Activated naive CD8-positive, alpha-beta T cell treated with anti-CD3 and anti-CD28 coated beads for 36 hours (primary cell): ENCODE data around the gene HEBP1. TPM values are rescaled to one million over a fixed set of nuclear protein-coding genes. Genes with fewer than 3 reads are reported as not detected.

ENCODE experiments used
- DNase-seq: peaks from one replicate; pipeline ENCODE4 v3.0.0; 2021
- H3K27ac Mint-ChIP-seq: one replicate; pipeline ENCODE4 v1.8.0; 2022; ENCODE audit warnings: mild to moderate bottlenecking, moderate library complexity, mixed read lengths
- H3K27me3 Mint-ChIP-seq: one replicate; pipeline ENCODE4 v1.8.0; 2022; ENCODE audit warnings: mild to moderate bottlenecking, mixed read lengths
- H3K36me3 Mint-ChIP-seq: one replicate; pipeline ENCODE4 v1.8.0; 2021; ENCODE audit warnings: mild to moderate bottlenecking, mixed read lengths
- H3K4me1 Mint-ChIP-seq: one replicate; pipeline ENCODE4 v1.8.0; 2021; ENCODE audit warnings: mixed read lengths
- H3K4me3 Mint-ChIP-seq: one replicate; pipeline ENCODE4 v1.8.0; 2022; ENCODE audit warnings: mild to moderate bottlenecking, moderate library complexity, mixed read lengths
- H3K9me3 Mint-ChIP-seq: one replicate; pipeline ENCODE4 v1.8.0; 2022; ENCODE audit warnings: mixed read lengths
- total RNA-seq, 2 experiments: library from RNA; stranded (reverse); gene quantifications; one replicate each; pipeline ENCODE4 v1.2.3, GENCODE V29; 2021

HEBP1 gene
- total RNA-seq, 2 experiments from 2014 or later, result 21.0 to 21.2 TPM

GRCh38 chr12:12958886-12959285, 41.2 kb downstream of the HEBP1 start:
- Mint-ChIP-seq H3K27ac (no peak overlapping the region), H3K9me3 (no peaks in the 10 kb centered on the region), H3K27me3 (no peaks in the 10 kb centered on the region), H3K4me1 (no peaks in the 10 kb centered on the region), H3K4me3 (no peak overlapping the region), H3K36me3 (no peaks in the 10 kb centered on the region)
- no peak for DNase-seq

DNA sequence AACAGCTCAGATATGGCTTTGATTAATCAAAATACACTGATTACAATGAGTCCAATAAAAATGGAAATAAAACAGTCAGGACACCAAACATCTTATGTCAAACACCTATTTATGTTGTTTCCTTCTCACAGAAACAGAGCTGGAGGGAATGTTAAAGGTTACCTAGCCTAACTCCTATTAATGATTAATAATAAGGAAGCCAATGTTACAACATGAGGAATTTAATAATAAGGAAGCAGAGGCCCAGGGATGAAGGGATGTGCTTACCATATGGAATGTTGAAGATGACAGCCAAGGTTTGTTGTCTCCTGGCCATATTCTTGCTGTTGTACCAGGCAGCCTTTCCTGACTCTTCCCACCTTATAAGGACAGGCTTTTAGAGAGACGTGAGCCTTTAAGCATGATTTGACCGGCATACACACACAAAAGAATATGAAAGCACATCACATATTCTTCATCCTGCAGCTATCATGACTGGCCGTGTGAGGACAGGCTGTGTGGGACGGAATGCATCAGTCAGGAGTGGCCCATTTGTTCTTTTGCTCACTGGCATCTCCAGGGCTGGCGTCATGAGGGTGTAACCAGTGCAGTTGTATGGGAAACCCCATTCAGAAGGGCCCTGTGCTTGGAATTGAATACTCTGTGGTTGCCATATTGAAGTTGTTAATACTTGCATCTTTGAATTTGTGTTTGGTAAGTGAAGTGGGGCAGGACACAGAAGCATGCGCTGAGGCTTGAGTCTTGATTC, 45.0 kb downstream of the HEBP1 start:
- Mint-ChIP-seq H3K27ac (no peak overlapping the region), H3K9me3 (no peaks in the 10 kb centered on the region), H3K27me3 (peaks cover 8% of the 10 kb centered on the region), H3K4me3 (no peak overlapping the region), H3K36me3 (no peaks in the 10 kb centered on the region), H3K4me1 (no peaks in the 10 kb centered on the region)
- DNase-seq, result no peak

- Mint-ChIP-seq H3K36me3 (no peaks in the 10 kb centered on the region), H3K4me1 (no peaks in the 10 kb centered on the region), H3K9me3 (no peaks in the 10 kb centered on the region), H3K27ac (no peak overlapping the region), H3K4me3 (no peak overlapping the region), H3K27me3 (peaks cover 12% of the 10 kb centered on the region)
- no peak for DNase-seq
Measured at GRCh38 chr12:12954356-12954755, 45.7 kb downstream of the HEBP1 start.

- Mint-ChIP-seq H3K36me3 (no peaks in the 10 kb centered on the region), H3K9me3 (no peaks in the 10 kb centered on the region), H3K4me3 (no peak within 1 kb of the TSS), H3K27ac (no peak within 1 kb of the TSS), H3K27me3 (peaks cover 17% of the 10 kb centered on the region), H3K4me1 (peaks cover 3% of the 10 kb centered on the region)
- no peak for DNase-seq
Measured at GRCh38 chr12:12952036-12952435, 48.0 kb downstream of the HEBP1 start, which contains the start of gene GPRC5D. Gene GPRC5D (minus strand): TSS chr12:12952170. CDS start chr12:12950384, 1,786 bp downstream.

DNA sequence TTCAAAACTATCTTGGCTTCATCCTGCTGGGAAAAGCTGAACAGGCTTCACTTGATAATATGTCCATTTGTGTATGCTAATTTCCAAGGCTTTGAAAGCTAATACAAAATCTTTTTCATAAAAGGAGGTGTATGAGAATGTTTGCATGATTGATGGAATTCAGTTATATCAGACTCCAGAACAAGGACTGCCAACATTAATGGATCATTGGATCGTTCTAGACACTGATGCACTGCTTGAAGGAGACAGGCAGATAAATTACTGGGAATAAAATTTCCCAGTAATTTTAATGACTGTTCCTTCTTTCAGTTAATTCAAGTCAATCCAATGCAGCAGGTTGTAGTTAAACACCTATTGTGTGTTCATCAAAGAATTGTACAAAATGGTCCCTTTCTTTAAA, 48.6 kb downstream of the HEBP1 start:
- no peak for DNase-seq
- peaks cover 3% of the 10 kb centered on the region for H3K4me1 Mint-ChIP-seq
- peaks cover 17% of the 10 kb centered on the region for H3K27me3 Mint-ChIP-seq
- H3K4me3 Mint-ChIP-seq, result no peak overlapping the region
- H3K36me3 Mint-ChIP-seq, result no peaks in the 10 kb centered on the region
- no peak overlapping the region for H3K27ac Mint-ChIP-seq
- H3K9me3 Mint-ChIP-seq, result no peaks in the 10 kb centered on the region

DNA sequence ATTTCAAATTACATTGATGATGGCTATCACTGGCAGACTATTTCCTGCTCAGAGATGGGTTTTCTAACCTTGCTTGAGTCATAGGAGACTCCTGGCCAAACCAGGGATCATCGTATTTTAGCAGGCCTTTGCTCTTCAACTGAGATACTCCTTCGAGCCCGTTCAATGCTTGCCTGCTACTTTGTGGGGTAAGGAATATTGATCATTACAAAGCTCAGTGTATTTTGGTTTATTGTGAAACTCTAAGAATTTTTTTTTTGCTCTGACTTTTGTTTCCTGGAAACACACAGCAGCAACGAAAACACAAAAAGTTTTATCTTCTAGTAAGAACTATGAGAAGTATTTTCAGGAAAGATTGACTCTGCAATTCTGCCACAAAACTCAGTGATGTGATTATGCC, 52.2 kb downstream of the HEBP1 start:
- Mint-ChIP-seq H3K27ac (no peak overlapping the region), H3K4me1 (peaks cover 3% of the 10 kb centered on the region), H3K36me3 (no peaks in the 10 kb centered on the region), H3K4me3 (no peak overlapping the region), H3K9me3 (no peaks in the 10 kb centered on the region), H3K27me3 (peaks cover 22% of the 10 kb centered on the region)
- no peak for DNase-seq

DNA sequence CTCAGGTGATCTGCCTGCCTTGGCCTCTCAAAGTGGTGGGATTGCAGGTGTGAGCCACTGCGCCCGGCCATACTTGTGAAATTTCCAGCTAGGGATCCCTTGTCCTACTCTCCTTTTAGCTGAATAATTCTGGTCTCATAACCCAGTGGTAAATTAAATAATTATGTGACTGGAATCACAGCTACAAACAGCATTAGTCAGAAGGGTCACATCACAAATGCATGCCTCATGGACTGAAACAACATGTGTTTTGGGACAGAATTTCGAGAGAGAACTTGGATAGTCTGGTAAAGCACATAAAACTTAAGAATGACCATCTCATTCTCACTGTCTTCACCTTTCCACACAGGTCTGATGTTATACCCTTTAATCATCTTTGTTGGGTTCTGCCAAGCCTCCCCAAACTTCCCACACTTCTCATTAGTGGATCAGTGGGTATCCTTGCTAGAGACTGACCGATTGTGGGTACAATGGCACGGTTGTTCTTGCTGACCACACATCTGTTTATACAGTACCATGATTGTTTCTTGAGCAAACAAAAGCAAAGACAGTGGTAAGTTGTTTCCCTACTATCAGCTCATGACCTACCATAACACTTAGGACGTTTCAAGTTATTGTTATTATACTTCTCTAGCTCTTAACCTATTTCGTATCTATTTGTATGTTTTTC, 53.2 kb downstream of the HEBP1 start:
- H3K4me3 Mint-ChIP-seq, result no peak overlapping the region
- peaks cover 3% of the 10 kb centered on the region for H3K4me1 Mint-ChIP-seq
- H3K36me3 Mint-ChIP-seq, result no peaks in the 10 kb centered on the region
- no peaks in the 10 kb centered on the region for H3K9me3 Mint-ChIP-seq
- H3K27me3 Mint-ChIP-seq, result peaks cover 19% of the 10 kb centered on the region
- no peak overlapping the region for H3K27ac Mint-ChIP-seq
- no peak for DNase-seq

GRCh38 chr12:12945591-12945990, 54.5 kb downstream of the HEBP1 start:
- H3K27me3 Mint-ChIP-seq, result peaks cover 19% of the 10 kb centered on the region
- no peak overlapping the region for H3K4me3 Mint-ChIP-seq
- no peak for DNase-seq
- H3K36me3 Mint-ChIP-seq, result no peaks in the 10 kb centered on the region
- H3K4me1 Mint-ChIP-seq, result peaks cover 3% of the 10 kb centered on the region
- no peaks in the 10 kb centered on the region for H3K9me3 Mint-ChIP-seq
- H3K27ac Mint-ChIP-seq, result no peak overlapping the region

GRCh38 chr12:12943586-12944260, 56.3 kb downstream of the HEBP1 start:
- no peak for DNase-seq
- Mint-ChIP-seq H3K27me3 (peaks cover 10% of the 10 kb centered on the region), H3K4me3 (no peak overlapping the region), H3K4me1 (peaks cover 3% of the 10 kb centered on the region), H3K9me3 (no peaks in the 10 kb centered on the region), H3K36me3 (no peaks in the 10 kb centered on the region), H3K27ac (no peak overlapping the region)

DNA sequence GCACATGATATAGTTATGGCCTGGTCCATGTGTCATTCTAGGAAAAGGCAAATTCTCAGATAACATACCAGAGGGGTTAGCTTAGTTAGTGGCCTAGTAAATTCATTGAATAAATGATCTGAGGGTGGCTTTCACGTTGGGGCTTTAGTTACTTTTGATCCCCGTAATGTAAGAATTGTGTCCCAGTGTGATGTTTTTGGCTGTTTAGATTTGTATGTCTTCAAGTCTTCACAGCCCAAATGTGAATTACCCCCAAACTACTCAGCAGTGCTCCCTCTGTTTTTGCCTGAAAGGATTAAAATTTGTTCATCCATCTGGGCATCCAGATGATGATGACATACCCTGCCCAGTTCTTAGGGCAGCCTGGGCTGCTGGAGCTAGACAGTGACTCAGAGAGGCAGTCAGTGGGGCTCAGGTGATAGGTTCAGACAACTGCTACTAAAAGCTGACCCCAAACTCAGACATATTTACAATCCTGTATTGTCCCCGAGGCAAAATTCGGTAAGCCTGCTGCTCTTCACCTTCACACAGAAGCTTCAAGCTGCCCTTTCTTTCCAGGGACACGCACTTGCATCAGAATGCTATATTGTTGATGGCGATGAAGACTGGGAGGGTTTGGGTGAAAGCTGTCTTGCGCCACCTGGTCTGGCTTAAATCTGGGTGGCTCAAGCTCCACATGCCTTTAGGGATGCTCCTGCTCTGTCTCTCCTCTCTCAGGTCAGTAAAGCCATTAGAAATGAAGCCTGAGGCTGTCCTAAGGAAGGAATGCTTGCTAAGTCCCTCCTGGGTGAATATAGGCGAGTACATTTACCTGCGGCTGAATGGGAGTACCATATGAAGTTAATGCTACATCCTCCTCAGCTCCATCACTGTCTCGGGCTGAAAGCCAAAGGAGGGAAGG, 58.4 kb downstream of the HEBP1 start:
- Mint-ChIP-seq H3K27ac (no peak overlapping the region), H3K27me3 (peaks cover 5% of the 10 kb centered on the region), H3K4me3 (no peak overlapping the region), H3K4me1 (no peaks in the 10 kb centered on the region), H3K36me3 (no peaks in the 10 kb centered on the region), H3K9me3 (no peaks in the 10 kb centered on the region)
- DNase-seq, result no peak

GRCh38 chr12:12939888-12940287, 60.2 kb downstream of the HEBP1 start:
- Mint-ChIP-seq H3K27me3 (peaks cover 3% of the 10 kb centered on the region), H3K4me1 (no peaks in the 10 kb centered on the region), H3K4me3 (no peak overlapping the region), H3K27ac (no peak overlapping the region), H3K36me3 (no peaks in the 10 kb centered on the region), H3K9me3 (no peaks in the 10 kb centered on the region)
- no peak for DNase-seq

DNA sequence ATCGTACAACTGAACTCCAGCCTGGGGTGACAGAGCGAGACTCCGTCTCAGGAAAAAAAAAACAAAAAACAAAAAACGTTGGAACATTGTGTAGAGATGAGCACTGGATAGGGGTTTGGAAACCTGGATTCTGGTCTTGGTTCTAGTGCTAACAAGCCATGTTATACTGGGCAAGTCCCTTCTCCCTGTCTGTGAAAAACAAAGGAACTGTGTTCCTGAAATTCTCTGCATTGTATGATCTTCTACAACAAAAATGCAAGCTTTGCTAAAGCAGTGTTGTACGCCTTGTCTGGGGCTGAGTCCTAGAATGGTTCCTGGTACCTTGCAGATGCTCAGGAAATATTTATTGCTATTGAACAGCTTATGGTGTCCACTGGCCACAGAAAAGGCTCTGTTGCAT, 61.5 kb downstream of the HEBP1 start:
- Mint-ChIP-seq H3K4me1 (no peaks in the 10 kb centered on the region), H3K27ac (no peak overlapping the region), H3K27me3 (no peaks in the 10 kb centered on the region), H3K36me3 (no peaks in the 10 kb centered on the region), H3K9me3 (no peaks in the 10 kb centered on the region), H3K4me3 (no peak overlapping the region)
- DNase-seq, result no peak

- no peak for DNase-seq
- Mint-ChIP-seq H3K36me3 (no peaks in the 10 kb centered on the region), H3K27me3 (no peaks in the 10 kb centered on the region), H3K4me3 (no peak overlapping the region), H3K27ac (no peak overlapping the region), H3K9me3 (no peaks in the 10 kb centered on the region), H3K4me1 (no peaks in the 10 kb centered on the region)
Measured at GRCh38 chr12:12936983-12937491, 63.0 kb downstream of the HEBP1 start.

- no peaks in the 10 kb centered on the region for H3K27me3 Mint-ChIP-seq
- H3K4me1 Mint-ChIP-seq, result peaks cover 3% of the 10 kb centered on the region
- no peak overlapping the region for H3K27ac Mint-ChIP-seq
- peaks cover 3% of the 10 kb centered on the region for H3K36me3 Mint-ChIP-seq
- no peak overlapping the region for H3K4me3 Mint-ChIP-seq
- no peaks in the 10 kb centered on the region for H3K9me3 Mint-ChIP-seq
- DNase-seq, result no peak
Measured at GRCh38 chr12:12934556-12934955, 65.5 kb downstream of the HEBP1 start.
